ENCODE data around the gene CDH4. TPM values are rescaled to one million over a fixed set of nuclear protein-coding genes. Genes with fewer than 3 reads are reported as not detected.

Gene CDH4
- total RNA-seq, 6 donors from 2014 or later = 0.20 to 1.0 (median 0.40) TPM; not detected in 1

DNA sequence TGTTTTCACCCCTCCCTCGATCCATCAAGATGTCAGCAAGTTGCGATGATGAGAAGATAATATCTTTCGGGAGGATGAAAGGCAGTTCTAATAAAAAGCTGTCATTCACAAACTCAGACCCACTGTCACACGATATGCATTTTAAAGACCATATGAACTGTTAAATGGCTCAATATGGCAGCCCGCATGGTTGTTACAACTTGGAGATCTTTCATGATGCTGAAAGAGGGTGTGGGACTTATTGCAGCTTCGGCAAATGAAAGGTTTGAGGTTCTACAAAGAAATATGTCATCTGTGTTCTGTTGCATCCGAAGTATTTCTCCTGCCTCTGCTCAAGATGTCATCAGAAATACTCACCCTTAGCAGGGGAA, 128.5 kb downstream of the CDH4 start:
- DNase-seq (no peak), ATAC-seq (ENCODE audit: low FRiP score in 2 of 2) (no peak)
- Histone ChIP-seq H3K27me3 (no peaks in the 10 kb centered on the region), H3K4me1 (no peaks in the 10 kb centered on the region), H3K36me3 (no peaks in the 10 kb centered on the region), H3K27ac (no peak overlapping the region), H3K4me3 (no peak overlapping the region), H3K9me3 (peaks cover 0 to 11% (median 2%) of the 10 kb centered on the region in 4 donors)
- TF ChIP-seq POLR2A (IDR thresholded peaks at IDR 0.05) (no peak), POLR2AphosphoS5 (IDR thresholded peaks at IDR 0.05) (no peak), EP300 (IDR thresholded peaks at IDR 0.05) (no peak)
- TF ChIP-seq, protein P1, sequence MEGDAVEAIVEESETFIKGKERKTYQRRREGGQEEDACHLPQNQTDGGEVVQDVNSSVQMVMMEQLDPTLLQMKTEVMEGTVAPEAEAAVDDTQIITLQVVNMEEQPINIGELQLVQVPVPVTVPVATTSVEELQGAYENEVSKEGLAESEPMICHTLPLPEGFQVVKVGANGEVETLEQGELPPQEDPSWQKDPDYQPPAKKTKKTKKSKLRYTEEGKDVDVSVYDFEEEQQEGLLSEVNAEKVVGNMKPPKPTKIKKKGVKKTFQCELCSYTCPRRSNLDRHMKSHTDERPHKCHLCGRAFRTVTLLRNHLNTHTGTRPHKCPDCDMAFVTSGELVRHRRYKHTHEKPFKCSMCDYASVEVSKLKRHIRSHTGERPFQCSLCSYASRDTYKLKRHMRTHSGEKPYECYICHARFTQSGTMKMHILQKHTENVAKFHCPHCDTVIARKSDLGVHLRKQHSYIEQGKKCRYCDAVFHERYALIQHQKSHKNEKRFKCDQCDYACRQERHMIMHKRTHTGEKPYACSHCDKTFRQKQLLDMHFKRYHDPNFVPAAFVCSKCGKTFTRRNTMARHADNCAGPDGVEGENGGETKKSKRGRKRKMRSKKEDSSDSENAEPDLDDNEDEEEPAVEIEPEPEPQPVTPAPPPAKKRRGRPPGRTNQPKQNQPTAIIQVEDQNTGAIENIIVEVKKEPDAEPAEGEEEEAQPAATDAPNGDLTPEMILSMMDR (IDR thresholded peaks at IDR 0.05) = no peak
- WGBS, 2 donors = 61 to 64% methylated on average over 7 of the region's 7 CpGs

DNA sequence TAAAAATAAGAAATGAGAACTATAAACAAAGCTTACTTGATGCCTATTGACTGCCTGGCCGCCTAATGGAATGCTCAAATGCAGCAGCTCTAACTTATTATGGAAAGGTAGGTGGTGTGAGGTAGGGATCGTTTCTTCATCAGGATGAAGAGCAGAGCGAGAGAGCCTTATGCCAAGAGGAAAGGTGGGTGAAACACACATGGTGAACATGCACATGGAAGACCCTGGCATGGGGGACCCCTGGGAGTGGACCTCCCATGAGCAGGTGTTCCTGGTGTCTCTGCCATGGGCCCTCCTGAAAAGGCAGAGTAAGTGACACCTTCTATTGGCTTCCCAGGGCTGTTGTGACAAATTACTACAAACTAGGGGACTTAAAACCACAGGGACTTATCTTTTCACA, 130.1 kb downstream of the CDH4 start:
- DNase-seq (no peak), ATAC-seq (ENCODE audit: low FRiP score in 2 of 2) (no peak)
- TF ChIP-seq POLR2A (IDR thresholded peaks at IDR 0.05) (no peak), EP300 (IDR thresholded peaks at IDR 0.05) (no peak), POLR2AphosphoS5 (IDR thresholded peaks at IDR 0.05) (no peak)
- TF ChIP-seq, protein P1 (IDR thresholded peaks at IDR 0.05) = no peak
- Histone ChIP-seq H3K4me3 (no peak overlapping the region), H3K27ac (no peak overlapping the region), H3K9me3 (peaks cover 0 to 6% (median 2%) of the 10 kb centered on the region in 4 donors), H3K27me3 (no peaks in the 10 kb centered on the region), H3K4me1 (no peaks in the 10 kb centered on the region), H3K36me3 (no peaks in the 10 kb centered on the region)
- 83 to 89% methylated on average over 3 of the region's 3 CpGs for WGBS, 2 donors

DNA sequence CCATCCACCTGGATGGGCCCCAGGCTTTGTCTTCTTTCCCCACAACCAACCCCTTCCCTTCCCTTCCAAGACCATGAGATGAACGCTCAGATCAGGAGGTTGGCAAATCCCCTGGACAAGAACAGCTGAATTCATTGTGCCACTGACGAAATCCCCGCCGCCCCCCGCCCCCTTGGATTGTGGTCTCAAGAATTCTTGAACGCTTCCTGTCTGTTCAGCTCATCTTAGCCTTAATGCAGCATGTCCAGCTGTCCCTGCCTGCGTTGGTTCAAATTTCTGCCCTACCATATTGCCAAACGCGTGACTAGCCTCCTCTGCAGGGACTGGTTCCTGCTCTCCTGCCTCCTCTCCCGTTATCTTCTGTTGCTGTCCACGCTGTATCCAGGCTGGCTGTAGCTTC, 133.2 kb downstream of the CDH4 start:
- Histone ChIP-seq H3K27me3 (no peaks in the 10 kb centered on the region), H3K9me3 (peaks cover 0 to 6% (median 2%) of the 10 kb centered on the region in 4 donors)
- WGBS, 2 donors = 78 to 82% methylated on average over 10 to 11 of the region's 11 CpGs

DNA sequence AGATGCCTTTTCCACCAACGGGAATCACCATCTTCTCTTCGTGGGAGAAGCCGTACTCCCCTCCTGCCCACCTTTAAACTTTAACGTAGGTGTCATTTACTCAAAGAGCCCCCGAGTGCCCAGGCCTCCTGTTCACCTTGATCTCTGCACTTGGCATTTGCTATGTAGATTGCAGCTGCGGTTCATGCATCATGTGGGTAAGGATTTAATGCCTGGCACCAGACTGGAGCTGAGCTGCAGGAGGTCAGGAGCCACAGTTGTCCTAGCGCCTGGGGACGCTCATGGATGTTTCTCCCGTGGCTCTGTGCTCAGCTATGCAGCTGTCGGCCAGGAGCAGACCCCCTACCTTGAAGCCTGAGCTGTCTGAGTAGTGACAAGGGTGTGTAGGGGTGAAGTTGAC, 133.7 kb downstream of the CDH4 start:
- peaks cover 0 to 6% (median 2%) of the 10 kb centered on the region in 4 donors for H3K9me3 ChIP-seq

More for the DNA sequence above, 133.2 kb downstream of the CDH4 start:
- DNase-seq (no peak), ATAC-seq (ENCODE audit: low FRiP score in 2 of 2) (peak in 1 of 2 donors; percentile 20)
- Histone ChIP-seq H3K4me1 (peaks cover 0 to 5% (median 0%) of the 10 kb centered on the region in 4 donors), H3K27ac (no peak overlapping the region), H3K36me3 (no peaks in the 10 kb centered on the region), H3K4me3 (no peak overlapping the region)
- no peak for TF ChIP-seq EP300 (IDR thresholded peaks at IDR 0.05)
- TF ChIP-seq POLR2AphosphoS5 (IDR thresholded peaks at IDR 0.05) = no peak
- TF ChIP-seq, protein P1 (IDR thresholded peaks at IDR 0.05) = no peak
- no peak for TF ChIP-seq POLR2A (IDR thresholded peaks at IDR 0.05)

More for the DNA sequence above, 133.7 kb downstream of the CDH4 start:
- Histone ChIP-seq H3K4me1 (peaks cover 0 to 5% (median 0%) of the 10 kb centered on the region in 4 donors), H3K4me3 (no peak overlapping the region), H3K27me3 (no peaks in the 10 kb centered on the region), H3K27ac (no peak overlapping the region), H3K36me3 (no peaks in the 10 kb centered on the region)
- TF ChIP-seq POLR2A (IDR thresholded peaks at IDR 0.05) (no peak), EP300 (IDR thresholded peaks at IDR 0.05) (no peak), POLR2AphosphoS5 (IDR thresholded peaks at IDR 0.05) (no peak)
- TF ChIP-seq, protein P1 (IDR thresholded peaks at IDR 0.05) = no peak
- ATAC-seq (ENCODE audit: low FRiP score in 2 of 2) (no peak), DNase-seq (no peak)
- 87 to 92% methylated on average over 6 to 10 of the region's 10 CpGs for WGBS, 2 donors

All from upper lobe of left lung (tissue), 6 donors.